ENCODE results near the gene GNPTG. TPM values are rescaled to one million over a fixed set of nuclear protein-coding genes. Genes with fewer than 3 reads are reported as not detected.

Gene GNPTG
- total RNA-seq, 1 experiment from 2014 or later = 29.4 TPM

GRCh38 chr16:1355591-1355990 is 3.9 kb downstream of the GNPTG start:
- DNase-seq = no peak
- no peak overlapping the region for H3K9ac ChIP-seq (ENCODE audit: extremely low read depth, insufficient read length, low read length)

More at GRCh38 chr16:1355591-1355990, 3.9 kb downstream of the GNPTG start:
- Histone ChIP-seq H3K79me2 (ENCODE audit: insufficient read depth, low read length) (peaks cover 2% of the 10 kb centered on the region; the same call in 1 of the 2 replicates), H2AFZ (ENCODE audit: low read length) (no peak overlapping the region), H3K27me3 (ENCODE audit: insufficient read depth, low read length) (no peaks in the 10 kb centered on the region), H3K79me1 (ENCODE audit: insufficient read depth, low read depth, low read length, poor library complexity, severe bottlenecking) (no peaks in the 10 kb centered on the region), H4K91ac (ENCODE audit: insufficient read length, low read depth, low read length) (no peak overlapping the region), H4K20me1 (ENCODE audit: control insufficient read depth, insufficient read depth, insufficient read length) (no peaks in the 10 kb centered on the region), H2BK12ac (ENCODE audit: insufficient read length, low read depth, low read length) (no peak overlapping the region), H2BK15ac (ENCODE audit: low read depth, low read length) (no peak overlapping the region), H3K27ac (ENCODE audit: insufficient read length, low read depth, low read length) (no peak overlapping the region), H3K4ac (ENCODE audit: low read depth, low read length) (no peak overlapping the region), H3T11ph (ENCODE audit: low read length) (no peak overlapping the region), H3K18ac (ENCODE audit: insufficient read length, low read depth, low read length) (no peak overlapping the region), H3K9me3 (ENCODE audit: control insufficient read depth, low read depth, low read length) (no peaks in the 10 kb centered on the region), H4K5ac (ENCODE audit: insufficient read length, low read depth, low read length) (no peak overlapping the region), H3K4me1 (ENCODE audit: insufficient read depth, low read length) (no peaks in the 10 kb centered on the region), H3K14ac (ENCODE audit: insufficient read depth, low read length) (no peak overlapping the region), H3K56ac (ENCODE audit: insufficient read length, low read depth, low read length) (no peak overlapping the region), H2BK120ac (ENCODE audit: low read depth, low read length, poor library complexity, severe bottlenecking) (no peak overlapping the region), H4K8ac (replicated peaks; ENCODE audit: insufficient read length, low read depth, low read length) (no peak overlapping the region), H2AK5ac (ENCODE audit: insufficient read length, low read length) (no peak overlapping the region), H2BK20ac (ENCODE audit: low read depth, low read length, poor library complexity, severe bottlenecking) (no peak overlapping the region), H3K23ac (ENCODE audit: insufficient read length, low read depth, low read length) (no peak overlapping the region), H3K4me2 (ENCODE audit: insufficient read depth, insufficient read length, low read length) (no peak overlapping the region), H3K23me2 (ENCODE audit: insufficient read length, low read depth, low read length, poor library complexity, severe bottlenecking) (peaks cover 3% of the 10 kb centered on the region), H2BK5ac (ENCODE audit: insufficient read length, low read length) (no peak overlapping the region)
- H3K27ac Mint-ChIP-seq = no peak overlapping the region
- H3K27me3 Mint-ChIP-seq (ENCODE audit: low read depth) = no peaks in the 10 kb centered on the region
- no peak overlapping the region for H3K4me3 Mint-ChIP-seq
- no CpG with 5 or more reads among the region's 15 CpGs for WGBS (ENCODE audit: extremely low coverage, insufficient read length, low lambda C conversion rate)
- no peak for TF ChIP-seq CTCF (conservative IDR thresholded peaks at IDR 0.05)
- H3K4me1 Mint-ChIP-seq = peaks cover 4 to 9% of the 10 kb centered on the region in 2 experiments
- peaks cover 2 to 8% (median 5%) of the 10 kb centered on the region in 3 experiments; a peak in 5 of 7 replicates for H3K36me3 Mint-ChIP-seq (ENCODE audit: insufficient read depth in 1 of 3, low read depth in 3 of 3)
- H3K9me3 Mint-ChIP-seq = no peaks in the 10 kb centered on the region; a peak in 1 of 5 replicates
